Coronary artery (tissue), 2 donors: ENCODE measurements around the gene RXRG.

Source experiments
- DNase-seq: peaks from one replicate; pipeline ENCODE4 v3.0.0-alpha.2; 2017; ENCODE audit warnings: low spot score
- H3K27ac ChIP-seq, 2 donors: fragments of 200-600 bp; sonication (generic); one replicate each; pipeline ENCODE4 v1.5.1; 2016 to 2019
- H3K4me3 ChIP-seq: fragments of 200-600 bp; sonication (generic); 2 replicates; pipeline ENCODE4 v1.5.1; 2016; ENCODE audit warnings: mild to moderate bottlenecking, moderate library complexity
- CTCF ChIP-seq: fragments of 200-600 bp; sonication (generic); IDR thresholded peaks from one replicate; pipeline ENCODE4 v1.5.1; 2019; ENCODE audit warnings: antibody characterized with exemption

The RXRG gene

GRCh38 chr1:165356876-165357275, 88.0 kb downstream of the RXRG start:
- no peak for TF ChIP-seq CTCF
- Histone ChIP-seq H3K4me3 (peak overlapping the region; percentile 69), H3K27ac (no peak overlapping the region)
- no peak for DNase-seq

GRCh38 chr1:165355977-165356811, 88.7 kb downstream of the RXRG start, which contains the start of gene LMX1A:
TSS of gene LMX1A (minus strand) at chr1:165356715. CDS start at chr1:165355559, 1,156 bp downstream.
- TF ChIP-seq CTCF, result no peak
- DNase-seq, result no peak
- Histone ChIP-seq H3K4me3 (peak within 1 kb of the TSS; percentile 69), H3K27ac (peak within 1 kb of the TSS in 1 of 2 donors; percentile 17)

GRCh38 chr1:165355139-165355976, 89.6 kb downstream of the RXRG start:
- peak overlapping the region; percentile 69 for H3K4me3 ChIP-seq

GRCh38 chr1:165354739-165355138, 90.2 kb downstream of the RXRG start:
- DNase-seq, result no peak
- no peak overlapping the region for H3K27ac ChIP-seq
- H3K4me3 ChIP-seq, result no peak overlapping the region
- no peak for TF ChIP-seq CTCF

More at GRCh38 chr1:165355139-165355976, 89.6 kb downstream of the RXRG start:
- no peak for TF ChIP-seq CTCF
- no peak overlapping the region for H3K27ac ChIP-seq
- no peak for DNase-seq

GRCh38 chr1:165353731-165354671, 90.9 kb downstream of the RXRG start:
- no peak for DNase-seq
- no peak for TF ChIP-seq CTCF
- no peak overlapping the region for H3K27ac ChIP-seq
- H3K4me3 ChIP-seq, result no peak overlapping the region

GRCh38 chr1:165352442-165353293, 92.3 kb downstream of the RXRG start:
- Histone ChIP-seq H3K27ac (no peak overlapping the region), H3K4me3 (no peak overlapping the region)
- DNase-seq, result no peak
- TF ChIP-seq CTCF, result no peak
